GM19395 (cell line): Measurements from ENCODE around the gene BTBD9.

Experiments used
- ATAC-seq: cut with Tn5 transposase; IDR thresholded peaks from one replicate; pipeline ENCODE4 v1.9.1; 2021; ENCODE audit warnings: mild to moderate bottlenecking, moderate library complexity; ENCODE audit not compliant: unreplicated experiment

BTBD9 gene

DNA sequence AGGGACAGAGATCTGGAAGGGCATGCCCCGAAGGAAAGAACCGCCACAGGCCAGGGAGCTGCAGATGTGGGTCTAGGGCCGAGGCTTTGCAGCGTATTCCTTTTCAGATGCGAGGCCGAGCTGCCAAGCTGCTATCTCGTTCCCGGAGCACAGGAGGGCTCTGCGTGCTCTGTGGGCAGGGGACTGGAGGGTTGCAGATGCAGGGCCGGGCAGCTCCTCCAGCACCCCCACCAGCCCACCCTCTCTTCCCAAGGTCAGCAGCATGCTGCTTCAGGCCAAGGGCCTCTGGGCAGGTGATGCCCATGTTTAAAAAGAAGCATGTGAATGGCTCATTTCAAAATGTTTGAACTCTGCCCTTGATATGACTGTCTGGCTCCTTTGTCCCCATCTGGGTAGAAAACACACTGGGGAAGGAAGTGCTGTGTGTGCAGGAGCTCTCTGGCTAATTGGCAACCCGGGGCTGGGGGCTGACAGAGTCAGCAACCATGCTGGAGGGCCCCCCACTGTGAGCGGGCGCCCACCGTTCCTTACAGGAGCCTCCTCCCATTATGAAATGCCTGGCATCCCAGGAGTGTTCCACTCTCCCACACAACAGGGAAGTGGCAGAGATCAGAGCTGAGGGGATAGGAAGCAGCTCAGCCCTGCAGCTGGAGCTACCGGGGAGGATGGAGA, 466.9 kb downstream of the BTBD9 start:
- ATAC-seq = no peak

DNA sequence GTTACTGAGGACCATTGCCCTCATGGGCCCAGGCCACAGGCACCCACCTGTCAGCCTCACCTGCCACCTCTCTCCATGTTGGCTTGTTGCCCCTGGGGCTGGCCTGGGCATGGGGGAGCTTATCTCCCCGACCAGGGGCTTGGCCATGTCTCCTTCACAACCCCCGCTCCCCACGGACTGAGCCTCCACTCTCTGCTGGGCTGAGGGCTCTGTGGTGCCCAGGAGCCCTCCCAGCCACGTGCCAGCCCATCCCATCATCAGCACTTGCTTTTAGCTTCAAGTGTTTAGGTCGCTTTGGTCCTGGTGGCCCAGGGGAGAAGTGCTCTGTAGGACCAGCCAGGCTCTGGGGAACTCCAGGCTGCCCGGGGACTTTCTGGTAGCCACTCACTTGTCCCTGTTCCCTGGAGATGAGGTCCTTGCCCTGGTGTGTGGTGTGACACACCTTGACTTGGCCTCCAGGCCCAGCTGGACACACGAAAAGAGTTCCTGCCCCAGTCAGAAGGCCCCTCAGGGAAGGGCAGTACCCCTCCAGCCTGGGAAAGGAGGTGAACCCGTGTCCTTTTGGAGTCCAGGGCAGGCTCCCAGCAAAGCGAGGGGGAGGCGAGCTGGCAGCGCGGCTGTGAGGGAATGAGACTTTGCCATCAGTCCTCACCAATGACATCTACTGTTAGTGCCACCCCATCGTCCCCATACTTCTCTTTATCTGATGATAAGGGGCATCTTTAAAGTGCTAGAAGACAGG, 467.6 kb downstream of the BTBD9 start:
- ATAC-seq = no peak

DNA sequence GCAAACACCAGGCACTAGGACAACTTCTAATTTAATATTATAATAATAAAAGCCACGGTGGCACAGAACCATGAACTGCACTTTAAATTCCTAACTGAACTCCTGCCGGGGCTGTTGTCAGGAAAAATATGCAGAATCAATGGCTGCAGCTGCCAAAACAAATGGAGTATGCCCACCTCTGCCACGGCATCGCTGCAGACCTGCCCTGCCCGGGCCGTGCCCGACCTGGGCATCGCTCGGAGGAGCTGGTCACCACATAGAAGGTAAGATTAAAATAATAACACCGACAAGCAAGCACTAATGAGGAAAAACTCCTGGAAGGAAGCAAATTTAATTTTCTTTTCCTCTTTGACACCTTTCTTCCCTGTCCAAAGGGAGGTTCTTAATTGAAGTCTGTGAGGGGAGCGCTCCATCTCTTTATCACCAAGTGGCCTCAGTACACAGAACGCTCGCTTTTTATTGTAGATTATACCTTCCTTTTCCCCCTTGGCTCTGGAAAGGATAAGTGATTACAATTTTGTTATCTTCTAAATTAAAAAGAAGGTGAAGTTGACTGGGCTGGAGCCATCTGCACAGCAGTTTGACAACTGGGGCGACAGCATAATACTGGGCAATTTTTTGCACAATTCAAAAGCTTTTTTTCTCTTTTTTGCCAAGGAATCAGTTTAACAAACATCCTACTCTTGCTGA, 468.9 kb downstream of the BTBD9 start:
- ATAC-seq = no peak

DNA sequence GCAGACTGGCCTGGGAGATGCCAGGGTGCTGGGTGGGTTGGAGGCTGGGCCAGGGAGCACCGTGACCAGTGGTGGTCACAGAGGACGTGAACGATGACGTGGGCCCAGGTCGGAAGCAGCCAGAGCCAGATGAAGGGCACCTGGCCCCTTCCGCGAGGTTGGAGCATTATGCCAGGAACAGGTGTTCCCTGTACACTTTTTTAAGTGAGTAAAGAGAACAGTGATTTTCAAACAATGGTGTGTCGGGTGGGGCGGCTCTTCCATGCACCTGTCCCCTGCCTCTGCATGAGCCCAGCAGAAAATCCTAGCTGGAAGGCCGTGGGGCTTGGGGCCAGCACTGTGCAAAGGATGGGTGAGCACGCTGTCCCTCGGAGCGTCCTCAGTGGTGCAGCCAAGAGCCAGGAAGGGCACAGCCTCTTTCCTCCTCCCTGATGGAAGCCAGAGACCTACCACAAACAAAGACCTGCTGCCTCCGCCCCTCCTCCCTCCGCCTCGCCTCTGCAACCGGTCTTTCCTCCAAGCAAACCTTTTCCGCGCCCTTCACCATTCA, 469.7 kb downstream of the BTBD9 start:
- ATAC-seq = no peak

DNA sequence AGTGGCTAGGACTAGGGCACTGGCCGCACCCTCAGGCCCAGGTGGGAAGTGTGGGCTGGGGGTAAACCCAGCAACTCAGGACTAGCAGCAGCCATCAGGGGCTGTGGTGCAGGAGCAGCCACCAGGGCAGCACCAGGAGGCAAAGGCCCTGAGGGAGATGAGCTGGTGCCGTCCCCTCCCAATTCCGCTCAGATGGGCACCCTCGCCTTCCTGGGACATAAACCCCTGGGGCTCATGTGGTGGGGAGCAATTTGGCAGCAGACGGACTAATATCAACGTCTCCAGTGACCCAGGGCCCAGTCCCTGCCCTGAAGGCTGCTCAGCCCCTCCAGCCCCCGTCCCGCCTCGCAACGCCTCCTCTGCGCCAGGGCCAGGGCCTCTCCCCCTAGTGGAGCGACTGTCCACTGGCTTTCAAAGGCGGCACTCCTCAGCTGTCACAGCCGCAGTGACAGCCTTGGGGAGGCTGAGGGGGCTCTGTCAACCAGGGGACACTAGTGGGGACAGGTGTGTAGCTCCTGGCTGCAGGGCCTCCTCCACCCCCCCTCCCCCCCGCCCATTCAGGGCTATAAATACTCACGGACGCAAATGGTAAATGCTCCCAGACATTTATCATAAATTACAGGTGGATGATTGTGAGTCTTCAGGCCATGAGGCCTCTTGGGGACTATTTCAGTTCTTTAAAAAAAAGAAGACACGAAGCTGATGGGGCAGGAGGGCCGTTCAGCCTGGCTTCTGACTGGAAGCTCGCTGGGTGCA, 470.3 kb downstream of the BTBD9 start:
- no peak for ATAC-seq

DNA sequence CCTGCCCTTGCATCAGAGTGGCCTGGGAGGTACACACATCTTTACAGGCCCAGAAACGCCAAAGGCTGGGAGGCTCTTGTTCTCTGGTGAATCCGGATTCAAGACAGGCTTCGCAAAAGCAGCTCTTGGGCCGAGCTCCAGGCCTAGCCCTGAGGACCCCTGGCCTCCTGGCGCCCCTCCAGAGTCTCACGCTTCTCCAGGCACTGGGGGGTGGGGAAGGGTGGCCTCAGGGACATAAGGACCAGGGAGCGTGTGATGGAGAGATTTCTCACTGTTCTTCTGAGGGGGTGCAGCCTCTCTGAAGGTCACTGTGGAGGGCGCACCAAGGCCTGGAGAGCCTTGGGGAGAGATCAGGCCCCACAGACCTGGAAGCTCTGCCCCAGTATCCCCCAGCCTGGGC, 471.0 kb downstream of the BTBD9 start:
- no peak for ATAC-seq

DNA sequence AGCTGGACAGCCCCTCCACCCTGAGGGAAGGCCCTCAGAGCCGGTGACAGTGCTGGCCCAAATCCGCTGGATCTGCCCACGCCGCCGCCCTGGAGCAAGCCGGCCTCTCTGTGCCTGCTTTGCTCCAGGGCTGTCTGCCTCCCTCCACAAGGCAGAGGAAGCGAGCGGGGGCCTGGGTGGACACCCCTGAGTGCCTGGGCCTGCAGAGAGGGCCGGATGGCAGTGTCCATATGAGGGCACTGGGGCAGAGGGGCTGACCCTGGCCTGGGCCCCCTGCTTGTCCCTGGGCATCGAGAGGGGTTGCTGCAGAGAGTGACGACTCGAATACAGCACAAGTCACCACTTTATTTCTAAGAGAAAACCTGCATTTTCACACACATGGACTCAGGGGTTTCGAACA, 471.6 kb downstream of the BTBD9 start:
- no peak for ATAC-seq

DNA sequence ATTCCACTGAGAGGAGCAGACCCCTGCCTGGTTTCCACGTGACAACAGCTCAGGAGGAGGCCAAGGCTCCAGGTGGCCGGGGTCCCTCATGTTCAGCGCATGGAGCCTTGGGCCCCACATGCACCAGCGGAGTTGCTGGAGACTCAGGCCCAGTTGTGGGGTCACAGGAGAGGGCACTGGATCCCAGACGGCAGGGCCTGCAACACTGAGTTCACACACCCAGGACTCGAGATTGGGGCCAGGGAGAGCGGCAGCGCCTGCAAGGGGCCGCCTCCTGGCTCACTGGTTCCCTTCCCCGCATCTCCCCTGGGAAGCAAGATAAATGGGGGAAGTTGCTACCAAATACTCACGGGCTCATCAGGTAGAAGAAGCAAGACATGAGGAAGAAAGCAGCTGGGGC, 472.1 kb downstream of the BTBD9 start:
- no peak for ATAC-seq

DNA sequence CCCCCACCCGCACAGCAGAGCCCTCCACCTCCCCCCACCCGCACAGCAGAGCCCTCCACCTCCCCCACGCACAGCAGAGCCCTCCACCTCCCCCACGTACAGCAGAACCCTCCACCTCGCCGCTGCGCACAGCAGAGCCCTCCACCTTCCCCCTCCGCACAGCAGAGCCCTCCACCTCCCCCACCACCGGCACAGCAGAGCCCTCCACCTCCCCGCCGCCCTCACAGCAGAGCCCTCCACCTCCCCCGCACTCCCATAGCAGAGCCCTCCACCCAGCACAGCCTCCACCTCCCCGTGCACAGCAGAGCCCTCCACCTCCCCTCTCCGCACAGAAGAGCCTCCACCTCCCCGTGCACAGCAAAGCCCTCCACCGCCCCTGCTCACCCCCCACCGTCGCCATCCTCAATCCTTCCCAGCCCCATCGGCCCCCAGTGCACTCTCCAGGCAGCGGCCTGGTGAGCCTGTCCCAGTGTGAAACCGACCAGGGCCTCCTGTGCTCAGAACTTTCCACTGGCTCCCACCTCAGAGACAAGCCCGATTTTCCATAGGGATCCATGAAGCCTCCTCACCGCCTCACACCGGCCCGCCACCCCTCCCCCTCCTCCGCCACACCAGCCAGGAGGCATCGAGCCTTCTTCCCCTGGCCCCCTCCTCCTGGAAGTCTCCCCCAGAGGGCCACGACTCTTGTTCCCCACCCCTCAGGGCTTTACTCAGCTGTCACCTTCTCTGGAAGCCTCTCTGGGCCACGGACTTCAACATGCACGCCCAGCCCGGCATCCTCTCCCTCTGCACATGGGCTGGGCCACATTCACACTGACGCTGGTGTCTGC, 473.1 kb downstream of the BTBD9 start:
- no peak for ATAC-seq

DNA sequence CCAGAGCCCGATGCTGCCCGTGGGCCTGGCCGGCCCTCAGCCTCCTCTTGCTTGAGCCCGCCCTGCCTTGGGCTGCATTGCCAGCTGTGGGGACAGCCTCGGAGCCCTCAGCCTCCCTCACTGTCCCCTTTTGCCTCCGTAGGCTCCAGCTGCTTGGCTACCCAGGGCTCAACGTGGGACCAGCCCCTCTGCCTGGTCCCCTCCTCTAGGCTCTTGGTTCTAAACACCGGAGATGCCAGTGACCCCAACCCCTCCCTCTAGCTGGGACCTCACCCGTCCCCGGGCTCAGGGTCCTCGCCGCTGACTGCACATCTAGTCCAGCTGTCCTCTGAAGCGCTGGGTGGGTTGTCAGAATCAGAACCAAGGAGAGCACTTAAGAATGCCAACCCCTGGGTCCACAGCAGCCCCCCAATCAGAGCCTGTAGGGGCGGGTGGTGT, 475.0 kb downstream of the BTBD9 start:
- ATAC-seq = no peak

DNA sequence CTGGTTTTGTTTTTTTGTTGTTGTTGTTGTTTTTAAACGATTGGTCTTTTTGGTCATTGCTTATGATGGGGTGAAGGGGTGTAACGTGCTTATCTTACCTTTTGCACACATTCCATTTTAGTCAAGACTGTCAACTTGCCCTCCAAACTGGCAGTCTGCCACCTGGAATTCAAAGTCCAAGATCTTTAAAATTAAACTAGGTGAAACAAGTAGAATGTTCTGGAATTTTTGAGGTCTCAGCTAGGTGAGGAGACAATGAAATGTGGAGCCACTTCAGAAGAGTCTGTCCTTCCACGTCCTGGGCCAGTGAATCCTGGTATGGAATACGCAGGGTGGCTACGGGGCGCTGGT, 475.6 kb downstream of the BTBD9 start:
- ATAC-seq = no peak

DNA sequence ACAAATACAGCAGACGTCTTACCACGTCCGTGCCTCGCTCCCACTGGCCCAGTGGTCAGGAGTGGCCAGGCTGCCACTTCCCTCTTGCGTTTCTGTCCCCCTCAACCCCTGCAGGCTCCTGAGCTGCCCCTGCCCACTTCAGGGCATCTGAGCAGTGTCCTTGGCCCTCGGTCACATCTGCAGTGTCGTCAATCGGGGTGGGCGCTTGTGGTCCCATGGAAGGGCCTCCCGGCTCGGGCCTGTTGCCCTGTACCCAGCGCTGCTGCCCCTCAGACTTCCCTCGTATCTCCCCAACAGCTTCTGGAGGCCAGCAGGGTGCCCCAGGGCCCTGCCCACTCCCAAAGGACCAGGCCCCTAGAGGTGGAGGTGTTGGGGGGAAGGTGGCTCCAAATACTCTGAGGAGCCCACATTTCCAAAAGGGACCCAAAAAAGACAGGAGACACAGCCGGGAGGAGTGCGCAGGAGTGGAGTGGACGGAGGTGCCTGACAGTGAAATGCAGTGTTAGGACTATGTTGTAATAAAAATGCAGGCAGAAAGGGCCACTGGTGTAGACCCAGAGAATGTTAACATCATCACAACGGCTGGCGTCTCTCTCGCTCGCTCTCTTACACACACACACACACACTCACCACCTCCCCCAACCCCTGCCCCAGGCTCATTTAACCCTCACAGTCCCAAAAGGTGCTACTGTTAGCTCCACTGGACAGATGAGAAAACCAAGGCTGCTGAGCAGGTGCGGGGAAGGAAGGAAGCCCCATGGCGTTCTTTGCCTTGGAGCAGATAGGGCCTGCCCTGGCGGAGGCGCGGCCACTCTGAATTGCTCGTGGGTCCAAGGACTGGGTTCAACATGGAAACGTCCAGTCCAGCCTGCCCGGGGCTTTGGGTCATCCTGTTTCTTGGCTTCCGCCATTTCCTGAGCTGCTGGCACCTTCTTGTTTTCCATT, 476.3 kb downstream of the BTBD9 start:
- ATAC-seq = no peak

DNA sequence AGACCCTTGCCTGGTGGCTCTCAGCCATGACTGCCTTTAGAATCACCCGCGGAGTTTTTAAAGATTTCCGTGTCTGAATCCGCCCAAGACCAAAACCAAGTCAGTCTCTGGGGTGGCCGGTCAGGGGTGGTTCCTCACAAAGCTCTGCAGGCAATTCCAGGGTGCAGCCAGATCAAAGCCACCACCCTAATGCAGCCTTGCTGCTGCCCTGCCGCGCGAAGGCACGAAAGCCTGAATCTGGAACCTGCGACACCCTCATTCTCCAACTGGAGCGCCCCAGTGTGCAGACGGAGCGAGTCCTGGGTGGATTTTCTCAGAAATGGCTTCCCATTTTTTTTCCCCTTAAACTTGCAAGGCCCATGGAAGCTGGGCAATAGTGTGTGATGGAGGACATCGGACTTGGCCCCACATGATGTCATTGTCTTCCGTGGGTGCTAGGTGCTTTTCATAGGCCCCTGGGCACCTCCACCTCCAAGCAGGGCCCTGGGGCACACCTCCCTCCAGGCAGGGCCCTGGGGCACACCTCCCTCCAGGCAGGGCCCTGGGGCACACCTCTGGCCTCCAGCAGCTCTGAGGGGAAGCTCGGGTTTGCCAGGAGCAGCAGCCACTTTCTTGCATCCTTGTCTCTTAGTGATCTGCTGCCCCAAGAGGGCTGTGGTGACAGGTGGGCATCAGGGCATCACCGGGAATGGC, 477.1 kb downstream of the BTBD9 start:
- ATAC-seq = no peak

DNA sequence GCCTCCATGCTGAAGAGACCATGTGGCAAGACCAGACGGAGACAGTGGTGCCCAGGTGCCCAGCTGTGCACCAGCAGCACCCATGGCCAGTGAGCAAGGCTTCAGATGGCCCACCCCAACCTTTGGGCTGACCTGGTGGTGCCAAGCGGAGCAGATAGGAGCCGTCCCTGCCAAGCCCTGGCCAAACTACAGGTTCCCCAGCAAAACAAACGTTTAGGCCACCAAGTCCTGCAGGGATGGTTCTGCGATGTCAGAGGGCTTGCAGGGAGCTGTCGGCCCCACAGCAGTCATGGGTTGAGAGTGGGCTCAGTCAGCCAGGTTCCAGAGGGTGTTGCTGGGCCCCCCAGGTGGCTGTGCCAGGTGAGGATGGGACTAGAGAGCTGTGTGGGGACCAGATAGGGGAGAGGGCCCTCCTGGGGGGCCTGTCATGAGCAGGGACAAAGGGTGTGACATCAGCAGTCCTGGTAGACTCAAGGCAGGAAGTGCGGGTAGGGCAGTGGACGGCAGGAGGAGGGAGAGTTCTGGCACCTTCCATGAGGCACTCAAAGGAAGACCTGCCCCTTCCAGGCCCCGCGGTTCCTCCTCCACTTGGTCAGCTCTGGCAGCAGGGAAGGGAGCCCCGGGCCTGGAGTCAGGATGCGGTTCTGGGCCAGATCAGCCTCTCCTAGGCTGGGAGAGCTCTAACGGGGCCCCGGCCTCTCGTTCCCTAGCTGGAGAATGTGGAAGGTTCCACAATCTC, 477.8 kb downstream of the BTBD9 start:
- no peak for ATAC-seq

DNA sequence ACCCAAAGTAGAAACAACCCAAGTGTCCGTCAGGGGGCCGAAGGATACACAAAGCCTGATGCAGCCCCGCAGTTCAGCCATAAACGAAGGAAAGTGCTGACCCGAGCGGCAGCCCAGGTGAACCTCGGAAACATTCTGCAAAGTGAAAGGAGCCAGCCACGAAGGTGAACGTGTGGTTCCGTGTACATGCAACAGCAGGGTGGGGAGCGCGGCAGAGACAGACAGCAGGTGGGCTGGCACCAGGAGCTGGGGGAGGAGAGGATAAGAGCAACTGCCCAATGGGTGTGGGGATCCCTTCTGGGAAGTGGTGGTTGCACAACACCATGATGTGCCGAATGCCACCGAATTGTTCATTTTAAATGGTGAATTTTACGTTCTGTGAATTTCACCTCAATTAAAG, 478.4 kb downstream of the BTBD9 start:
- ATAC-seq = no peak

DNA sequence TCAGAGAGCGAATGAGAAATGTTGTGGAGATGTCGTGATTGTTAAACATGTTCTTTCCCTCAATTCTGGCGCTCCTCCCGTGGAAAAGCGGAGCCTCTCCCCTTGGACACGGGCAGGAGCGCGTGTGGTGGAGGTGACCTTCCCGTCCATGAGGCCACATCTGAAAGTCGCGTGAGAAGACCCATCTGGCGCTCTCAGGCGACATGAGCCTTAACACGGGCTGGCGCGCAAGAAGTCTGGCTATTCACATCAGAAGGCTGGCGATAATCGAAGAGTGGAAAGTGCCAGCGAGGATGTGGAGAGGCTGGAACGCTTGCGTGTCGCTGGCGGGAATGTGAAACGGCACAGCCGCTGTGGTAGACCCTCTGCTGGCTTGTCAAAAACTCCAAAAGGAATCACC, 478.9 kb downstream of the BTBD9 start:
- ATAC-seq = no peak

DNA sequence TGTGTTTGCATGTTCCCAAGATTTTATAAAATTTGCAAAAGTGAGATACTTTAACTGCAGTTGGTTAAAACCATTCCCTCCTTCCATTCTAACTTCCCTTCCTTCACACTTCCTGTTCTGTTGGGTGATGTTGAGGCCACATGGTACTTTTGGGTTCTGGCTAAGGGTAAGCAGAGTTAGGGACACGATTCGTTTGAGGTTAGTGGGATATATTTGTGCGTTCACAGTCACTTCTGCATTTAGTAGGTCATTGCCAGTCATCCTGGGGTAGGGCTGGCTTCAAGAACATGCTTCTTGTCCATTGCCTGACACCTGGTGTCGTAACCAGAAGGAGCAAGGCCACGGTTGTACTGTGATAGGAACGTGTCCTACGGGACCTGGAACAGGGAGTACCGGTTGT, 480.1 kb downstream of the BTBD9 start:
- ATAC-seq = no peak

DNA sequence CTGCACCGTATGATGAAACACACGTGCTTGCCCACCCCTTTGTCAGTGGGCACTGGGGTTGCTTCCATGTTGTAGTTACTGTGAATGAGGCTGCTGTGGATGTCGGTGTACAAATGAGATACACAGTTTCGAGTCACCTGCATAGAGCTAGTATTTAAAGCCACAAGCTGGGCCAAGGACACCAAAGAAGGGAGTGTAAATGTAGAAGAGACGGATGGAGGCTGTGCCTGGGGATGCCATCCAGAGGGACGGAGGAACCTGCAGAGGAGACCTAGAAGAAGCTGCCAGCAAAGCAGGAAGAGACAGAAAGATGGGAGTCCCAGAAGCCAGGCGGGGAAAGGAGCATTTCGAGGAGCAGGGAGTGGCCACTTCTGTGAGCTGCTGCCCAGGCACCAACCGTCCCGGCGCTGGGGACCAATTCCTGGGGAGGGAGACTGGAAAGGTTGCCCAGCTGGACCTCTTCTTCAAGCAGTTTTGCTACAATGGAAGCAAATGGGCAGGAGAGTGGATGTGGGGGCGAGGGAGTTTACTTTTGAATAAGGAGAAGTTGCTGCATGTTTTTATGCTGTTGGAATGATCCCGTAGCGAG, 480.9 kb downstream of the BTBD9 start:
- no peak for ATAC-seq
